Natural killer cell treated with Interleukin-12 subunit alpha and Interleukin-12 subunit beta and Interleukin-15 and Interleukin-18, amount 100 ng/mL, for 72 hours (primary cell): ENCODE data around the gene MAEL. TPM values are rescaled to one million over a fixed set of nuclear protein-coding genes. Genes with fewer than 3 reads are reported as not detected.
A peak's percentile ranks its signal among the peaks of the same experiment; 100 is the strongest.
"Not testable (repeated sequence)": the region's sequence is repeated elsewhere in the genome, so short reads cannot be mapped to it uniquely, and the experiment has no call there.

Source experiments
- ATAC-seq, 2 donors: fragments of 150-1000 bp; cut with Tn5 transposase in 1 of 2; sonication (Bioruptor Pico), chemical (Tn5 transposase) in 1 of 2; 2 replicates each; pipeline ENCODE4 v1.10.0; 2021
- DNase-seq: peaks from one replicate; pipeline ENCODE4 v3.0.0; 2022; ENCODE audit warnings: low spot score
- H3K27ac Mint-ChIP-seq, 2 donors: 1 replicate in 1 of 2; 2 replicates in 1 of 2; pipeline ENCODE4 v1.8.0; 2022; ENCODE audit warnings: mixed read lengths in 2 of 2, mild to moderate bottlenecking in 1 of 2, moderate library complexity in 1 of 2
- H3K27me3 Mint-ChIP-seq, 2 donors: 1 replicate in 1 of 2; 2 replicates in 1 of 2; pipeline ENCODE4 v1.8.0; 2022; ENCODE audit warnings: mixed read lengths in 2 of 2
- H3K36me3 Mint-ChIP-seq: one replicate; pipeline ENCODE4 v1.8.0; 2022; ENCODE audit warnings: mixed read lengths
- H3K4me1 Mint-ChIP-seq, 2 donors: 1 replicate in 1 of 2; 2 replicates in 1 of 2; pipeline ENCODE4 v1.8.0; 2022; ENCODE audit warnings: low read depth in 2 of 2, mixed read lengths in 2 of 2, mild to moderate bottlenecking in 1 of 2
- H3K4me3 Mint-ChIP-seq: one replicate; pipeline ENCODE4 v1.8.0; 2022; ENCODE audit warnings: mixed read lengths
- H3K9me3 Mint-ChIP-seq: 2 replicates; pipeline ENCODE4 v1.8.0; 2022; ENCODE audit warnings: mixed read lengths
- total RNA-seq, 2 donors: library from RNA; stranded (reverse); gene quantifications; one replicate each; pipeline ENCODE4 v1.2.3, GENCODE V29; 2022

MAEL gene
- total RNA-seq, 2 donors from 2014 or later, result not detected

- ATAC-seq (no peak), DNase-seq (no peak)
- Mint-ChIP-seq H3K9me3 (no peaks in the 10 kb centered on the region), H3K4me3 (no peak overlapping the region), H3K27ac (no peak overlapping the region), H3K4me1 (no peaks in the 10 kb centered on the region), H3K27me3 (peaks cover 13 to 17% of the 10 kb centered on the region in 2 donors), H3K36me3 (no peaks in the 10 kb centered on the region)
Observed at GRCh38 chr1:167000546-167000945, 11.5 kb downstream of the MAEL start.

GRCh38 chr1:167002354-167002753 is 13.3 kb downstream of the MAEL start:
- no peaks in the 10 kb centered on the region for H3K4me1 Mint-ChIP-seq
- ATAC-seq (no peak), DNase-seq (no peak)
- H3K4me3 Mint-ChIP-seq, result no peak overlapping the region
- peaks cover 13 to 15% of the 10 kb centered on the region in 2 donors for H3K27me3 Mint-ChIP-seq
- H3K36me3 Mint-ChIP-seq, result no peaks in the 10 kb centered on the region
- H3K9me3 Mint-ChIP-seq, result no peaks in the 10 kb centered on the region
- H3K27ac Mint-ChIP-seq, result no peak overlapping the region

GRCh38 chr1:167003711-167004110 is 14.6 kb downstream of the MAEL start:
- ATAC-seq (no peak), DNase-seq (no peak)
- H3K4me3 Mint-ChIP-seq, result no peak overlapping the region

GRCh38 chr1:167011560-167012191 is 22.6 kb downstream of the MAEL start:
- Mint-ChIP-seq H3K4me3 (no peak overlapping the region), H3K27me3 (peaks cover 34 to 54% of the 10 kb centered on the region in 2 donors)
- DNase-seq, result no peak

More at GRCh38 chr1:167003711-167004110, 14.6 kb downstream of the MAEL start:
- Mint-ChIP-seq H3K4me1 (no peaks in the 10 kb centered on the region), H3K36me3 (no peaks in the 10 kb centered on the region), H3K27me3 (peaks cover 14 to 15% of the 10 kb centered on the region in 2 donors), H3K9me3 (no peaks in the 10 kb centered on the region), H3K27ac (no peak overlapping the region)

GRCh38 chr1:167012570-167012969 is 23.5 kb downstream of the MAEL start:
- ATAC-seq (no peak), DNase-seq (no peak)
- H3K4me3 Mint-ChIP-seq, result no peak overlapping the region
- H3K27ac Mint-ChIP-seq, result no peak overlapping the region
- no peaks in the 10 kb centered on the region for H3K4me1 Mint-ChIP-seq
- no peaks in the 10 kb centered on the region for H3K9me3 Mint-ChIP-seq
- peaks cover 32 to 54% of the 10 kb centered on the region in 2 donors for H3K27me3 Mint-ChIP-seq
- no peaks in the 10 kb centered on the region for H3K36me3 Mint-ChIP-seq

More at GRCh38 chr1:167011560-167012191, 22.6 kb downstream of the MAEL start:
- no peaks in the 10 kb centered on the region for H3K36me3 Mint-ChIP-seq
- no peaks in the 10 kb centered on the region for H3K4me1 Mint-ChIP-seq
- ATAC-seq, result no peak
- no peaks in the 10 kb centered on the region for H3K9me3 Mint-ChIP-seq
- H3K27ac Mint-ChIP-seq, result no peak overlapping the region

GRCh38 chr1:167013108-167013929 is 24.2 kb downstream of the MAEL start:
- ATAC-seq (no peak), DNase-seq (no peak)
- Mint-ChIP-seq H3K27me3 (peaks cover 32 to 51% of the 10 kb centered on the region in 2 donors), H3K36me3 (no peaks in the 10 kb centered on the region), H3K27ac (no peak overlapping the region), H3K4me1 (no peaks in the 10 kb centered on the region), H3K4me3 (no peak overlapping the region), H3K9me3 (no peaks in the 10 kb centered on the region)

- Mint-ChIP-seq H3K27ac (no peak overlapping the region), H3K36me3 (no peaks in the 10 kb centered on the region), H3K4me1 (no peaks in the 10 kb centered on the region), H3K27me3 (peaks cover 22 to 42% of the 10 kb centered on the region in 2 donors), H3K9me3 (no peaks in the 10 kb centered on the region), H3K4me3 (no peak overlapping the region)
- no peak for ATAC-seq
- no peak for DNase-seq
Observed at GRCh38 chr1:167016100-167016750, 27.1 kb downstream of the MAEL start.

- H3K27me3 Mint-ChIP-seq, result peaks cover 28 to 39% of the 10 kb centered on the region in 2 donors
- no peak overlapping the region for H3K27ac Mint-ChIP-seq
- H3K4me3 Mint-ChIP-seq, result no peak overlapping the region
- ATAC-seq (no peak), DNase-seq (no peak)
- H3K9me3 Mint-ChIP-seq, result no peaks in the 10 kb centered on the region
- peaks cover 4% of the 10 kb centered on the region for H3K36me3 Mint-ChIP-seq
- H3K4me1 Mint-ChIP-seq, result no peaks in the 10 kb centered on the region
Observed at GRCh38 chr1:167022384-167022783, 33.3 kb downstream of the MAEL start.

- H3K4me3 Mint-ChIP-seq, H3K27ac Mint-ChIP-seq: not testable (repeated sequence)
- peaks cover 36 to 45% of the 10 kb centered on the region in 2 donors for H3K27me3 Mint-ChIP-seq
Observed at GRCh38 chr1:167029553-167029952, 40.5 kb downstream of the MAEL start.

GRCh38 chr1:167033646-167034045 is 44.6 kb downstream of the MAEL start:
- Mint-ChIP-seq H3K4me1 (no peaks in the 10 kb centered on the region), H3K9me3 (no peaks in the 10 kb centered on the region), H3K4me3 (no peak overlapping the region), H3K27ac (no peak overlapping the region), H3K27me3 (peaks cover 8 to 14% of the 10 kb centered on the region in 2 donors), H3K36me3 (no peaks in the 10 kb centered on the region)
- DNase-seq, result no peak
- no peak for ATAC-seq

More at GRCh38 chr1:167029553-167029952, 40.5 kb downstream of the MAEL start:
- not testable (repeated sequence) for DNase-seq, H3K4me1 Mint-ChIP-seq, ATAC-seq, H3K36me3 Mint-ChIP-seq, H3K9me3 Mint-ChIP-seq

GRCh38 chr1:167043752-167044488 is 54.8 kb downstream of the MAEL start:
- Mint-ChIP-seq H3K9me3 (no peaks in the 10 kb centered on the region), H3K36me3 (no peaks in the 10 kb centered on the region), H3K27me3 (peaks cover 16% of the 10 kb centered on the region in 2 donors), H3K4me1 (peaks cover 7 to 13% of the 10 kb centered on the region in 2 donors), H3K4me3 (peak overlapping the region; percentile 75), H3K27ac (peak overlapping the region in 1 of 2 donors; percentile 20)
- ATAC-seq (peak; percentile 89 to 94), DNase-seq (peak; percentile 73)

GRCh38 chr1:167051907-167052306 is 62.8 kb downstream of the MAEL start:
- DNase-seq, result no peak
- no peaks in the 10 kb centered on the region for H3K36me3 Mint-ChIP-seq
- H3K27me3 Mint-ChIP-seq, result no peaks in the 10 kb centered on the region
- H3K27ac Mint-ChIP-seq, result no peak overlapping the region
- no peaks in the 10 kb centered on the region for H3K9me3 Mint-ChIP-seq
- ATAC-seq, result no peak
- peaks cover 0 to 14% of the 10 kb centered on the region in 2 donors for H3K4me1 Mint-ChIP-seq
- no peak overlapping the region for H3K4me3 Mint-ChIP-seq

GRCh38 chr1:167052389-167052788 is 63.3 kb downstream of the MAEL start:
- Mint-ChIP-seq H3K36me3 (no peaks in the 10 kb centered on the region), H3K9me3 (no peaks in the 10 kb centered on the region), H3K27me3 (no peaks in the 10 kb centered on the region), H3K27ac (no peak overlapping the region), H3K4me1 (peaks cover 0 to 14% of the 10 kb centered on the region in 2 donors), H3K4me3 (no peak overlapping the region)
- no peak for ATAC-seq
- no peak for DNase-seq
